CD4-positive, alpha-beta T cell treated with Interleukin-17A for 1 hour (primary cell): ENCODE data around the gene TARBP1.
A peak's percentile ranks its signal among the peaks of the same experiment; 100 is the strongest.
"Not testable (repeated sequence)": the region's sequence is repeated elsewhere in the genome, so short reads cannot be mapped to it uniquely, and the experiment has no call there.

Source experiments
- DNase-seq: peaks from one replicate; pipeline ENCODE4 v3.0.0-alpha.2; 2020

Gene TARBP1

GRCh38 chr1:234430691-234431090 lies 48.3 kb downstream of the TARBP1 start:
- no peak for DNase-seq

GRCh38 chr1:234429434-234429806 lies 49.6 kb downstream of the TARBP1 start:
- DNase-seq: no peak

- DNase-seq: no peak
These were observed 50.9 kb downstream of the TARBP1 start for GRCh38 chr1:234427950-234428646.

GRCh38 chr1:234413990-234414389 lies 65.0 kb downstream of the TARBP1 start:
- no peak for DNase-seq

GRCh38 chr1:234413485-234413884 lies 65.5 kb downstream of the TARBP1 start:
- no peak for DNase-seq

- DNase-seq: no peak
These were observed 66.1 kb downstream of the TARBP1 start for GRCh38 chr1:234412830-234413229.

GRCh38 chr1:234409328-234409727 lies 69.7 kb downstream of the TARBP1 start:
- peak; percentile 71 for DNase-seq

GRCh38 chr1:234408757-234409156 lies 70.2 kb downstream of the TARBP1 start:
- peak; percentile 71 for DNase-seq

- DNase-seq: no peak
These were observed 72.1 kb downstream of the TARBP1 start for GRCh38 chr1:234406871-234407270.

- no peak for DNase-seq
These were observed 73.3 kb downstream of the TARBP1 start for GRCh38 chr1:234405676-234406075.

- DNase-seq: no peak
These were observed 76.0 kb downstream of the TARBP1 start for GRCh38 chr1:234402939-234403338.

- no peak for DNase-seq
These were observed 77.3 kb downstream of the TARBP1 start for GRCh38 chr1:234401658-234402057.

- DNase-seq: peak; percentile 52
These were observed 78.2 kb downstream of the TARBP1 start for GRCh38 chr1:234400773-234401172.

- DNase-seq: not testable (repeated sequence)
These were observed 79.5 kb downstream of the TARBP1 start for GRCh38 chr1:234399515-234399914.

- peak; percentile 16 for DNase-seq
These were observed 80.1 kb downstream of the TARBP1 start for GRCh38 chr1:234398849-234399381.

GRCh38 chr1:234397732-234398131 lies 81.2 kb downstream of the TARBP1 start:
- no peak for DNase-seq

- no peak for DNase-seq
These were observed 82.1 kb downstream of the TARBP1 start for GRCh38 chr1:234396871-234397270.

GRCh38 chr1:234396092-234396491 lies 82.9 kb downstream of the TARBP1 start:
- DNase-seq: no peak

- DNase-seq: no peak
These were observed 83.7 kb downstream of the TARBP1 start for GRCh38 chr1:234395297-234395696.

- DNase-seq: no peak
These were observed 85.8 kb downstream of the TARBP1 start for GRCh38 chr1:234393190-234393589.

- DNase-seq: no peak
These were observed 90.9 kb downstream of the TARBP1 start for GRCh38 chr1:234388094-234388493.

GRCh38 chr1:234386122-234386521 lies 92.9 kb downstream of the TARBP1 start:
- DNase-seq: no peak

- DNase-seq: no peak
These were observed 97.1 kb downstream of the TARBP1 start for GRCh38 chr1:234381699-234382555.

GRCh38 chr1:234379591-234380109 lies 99.3 kb downstream of the TARBP1 start:
- DNase-seq: not testable (repeated sequence)
